ENCODE results near the gene TEKTIP1.
A peak's percentile ranks its signal among the peaks of the same experiment; 100 is the strongest.
"Not testable (repeated sequence)": the region's sequence is repeated elsewhere in the genome, so short reads cannot be mapped to it uniquely, and the experiment has no call there.

Gene TEKTIP1

GRCh38 chr19:3565139-3565538 is 26.2 kb downstream of the TEKTIP1 start:
- H3K9ac ChIP-seq (ENCODE audit: low read depth, low read length, poor library complexity, severe bottlenecking) = no peak overlapping the region
- no peaks in the 10 kb centered on the region for H3K79me2 ChIP-seq (ENCODE audit: insufficient read depth, low read length)

DNA sequence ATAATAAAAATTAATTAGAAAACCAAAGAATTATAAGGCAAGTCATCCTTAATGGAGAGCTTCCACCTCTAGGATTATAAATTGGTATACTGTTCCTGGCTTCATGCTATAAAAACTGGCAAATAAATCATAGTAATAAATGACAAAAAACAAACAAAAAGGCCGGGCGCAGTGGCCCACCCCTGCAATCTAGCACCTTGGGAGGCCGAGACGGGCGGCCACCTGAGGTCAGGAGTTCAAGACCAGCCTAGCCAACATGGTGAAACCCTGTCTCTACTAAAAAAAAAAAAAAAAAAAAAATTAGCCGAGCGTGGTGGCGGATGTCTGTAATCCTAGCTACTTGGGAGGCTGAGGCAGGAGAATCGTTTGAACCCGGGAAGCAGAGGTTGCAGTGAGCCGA is 31.1 kb downstream of the TEKTIP1 start:
- not testable (repeated sequence) for H3K36me3 ChIP-seq (ENCODE audit: insufficient read depth, low read length); H3K79me2 ChIP-seq (ENCODE audit: insufficient read depth, low read length); H3K27me3 ChIP-seq (ENCODE audit: insufficient read depth, low read length, poor library complexity, severe bottlenecking); H3K4me3 ChIP-seq (ENCODE audit: low read length, poor library complexity, severe bottlenecking); H3F3A ChIP-seq (ENCODE audit: low read depth); H3K4me1 ChIP-seq (ENCODE audit: insufficient read depth, low read length, poor library complexity, severe bottlenecking); H3K9ac ChIP-seq (ENCODE audit: low read depth, low read length, poor library complexity, severe bottlenecking); H3K9me3 ChIP-seq (ENCODE audit: insufficient read depth, low read depth, low read length); H3K9me2 ChIP-seq (replicated peaks; ENCODE audit: low read depth, low read length); H2AFZ ChIP-seq (ENCODE audit: low read length); H3K4me2 ChIP-seq (ENCODE audit: low read depth, low read length, poor library complexity, severe bottlenecking)
- H4K20me1 ChIP-seq (ENCODE audit: insufficient read depth, low read length, poor library complexity, severe bottlenecking) = peaks cover 19% of the 10 kb centered on the region

More at GRCh38 chr19:3565139-3565538, 26.2 kb downstream of the TEKTIP1 start:
- H3K27me3 ChIP-seq (ENCODE audit: insufficient read depth, low read length, poor library complexity, severe bottlenecking) = no peaks in the 10 kb centered on the region
- no peaks in the 10 kb centered on the region for H4K20me1 ChIP-seq (ENCODE audit: insufficient read depth, low read length, poor library complexity, severe bottlenecking)
- no peaks in the 10 kb centered on the region for H3K36me3 ChIP-seq (ENCODE audit: insufficient read depth, low read length)
- H3K9me3 ChIP-seq (ENCODE audit: insufficient read depth, low read depth, low read length) = no peaks in the 10 kb centered on the region
- H3K4me3 ChIP-seq (ENCODE audit: low read length, poor library complexity, severe bottlenecking) = no peak overlapping the region
- no peak overlapping the region for H3K4me2 ChIP-seq (ENCODE audit: low read depth, low read length, poor library complexity, severe bottlenecking)
- no peaks in the 10 kb centered on the region for H3F3A ChIP-seq (ENCODE audit: low read depth)
- no peaks in the 10 kb centered on the region for H3K9me2 ChIP-seq (replicated peaks; ENCODE audit: low read depth, low read length)
- TF ChIP-seq EZH2phosphoT487 (IDR thresholded peaks at IDR 0.05; ENCODE audit: borderline replicate concordance) = no peak
- TF ChIP-seq, protein P1, sequence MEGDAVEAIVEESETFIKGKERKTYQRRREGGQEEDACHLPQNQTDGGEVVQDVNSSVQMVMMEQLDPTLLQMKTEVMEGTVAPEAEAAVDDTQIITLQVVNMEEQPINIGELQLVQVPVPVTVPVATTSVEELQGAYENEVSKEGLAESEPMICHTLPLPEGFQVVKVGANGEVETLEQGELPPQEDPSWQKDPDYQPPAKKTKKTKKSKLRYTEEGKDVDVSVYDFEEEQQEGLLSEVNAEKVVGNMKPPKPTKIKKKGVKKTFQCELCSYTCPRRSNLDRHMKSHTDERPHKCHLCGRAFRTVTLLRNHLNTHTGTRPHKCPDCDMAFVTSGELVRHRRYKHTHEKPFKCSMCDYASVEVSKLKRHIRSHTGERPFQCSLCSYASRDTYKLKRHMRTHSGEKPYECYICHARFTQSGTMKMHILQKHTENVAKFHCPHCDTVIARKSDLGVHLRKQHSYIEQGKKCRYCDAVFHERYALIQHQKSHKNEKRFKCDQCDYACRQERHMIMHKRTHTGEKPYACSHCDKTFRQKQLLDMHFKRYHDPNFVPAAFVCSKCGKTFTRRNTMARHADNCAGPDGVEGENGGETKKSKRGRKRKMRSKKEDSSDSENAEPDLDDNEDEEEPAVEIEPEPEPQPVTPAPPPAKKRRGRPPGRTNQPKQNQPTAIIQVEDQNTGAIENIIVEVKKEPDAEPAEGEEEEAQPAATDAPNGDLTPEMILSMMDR (conservative IDR thresholded peaks at IDR 0.05; ENCODE audit: low read length) = no peak
- H2AFZ ChIP-seq (ENCODE audit: low read length) = no peak overlapping the region
- H3K4me1 ChIP-seq (ENCODE audit: insufficient read depth, low read length, poor library complexity, severe bottlenecking) = no peaks in the 10 kb centered on the region

- no peaks in the 10 kb centered on the region for H3K9me2 ChIP-seq (replicated peaks; ENCODE audit: low read depth, low read length)
- TF ChIP-seq, protein P1 (conservative IDR thresholded peaks at IDR 0.05; ENCODE audit: low read length) = no peak
- TF ChIP-seq EZH2phosphoT487 (IDR thresholded peaks at IDR 0.05; ENCODE audit: borderline replicate concordance) = no peak
- H3K9me3 ChIP-seq (ENCODE audit: insufficient read depth, low read depth, low read length) = no peaks in the 10 kb centered on the region
Measured at GRCh38 chr19:3570606-3571011, 31.6 kb downstream of the TEKTIP1 start.

GRCh38 chr19:3572132-3572854 is 33.3 kb downstream of the TEKTIP1 start:
- Histone ChIP-seq H3K36me3 (ENCODE audit: insufficient read depth, low read length) (peaks cover 7% of the 10 kb centered on the region; the same call in 1 of the 2 replicates), H3F3A (ENCODE audit: low read depth) (no peaks in the 10 kb centered on the region), H3K4me1 (ENCODE audit: insufficient read depth, low read length, poor library complexity, severe bottlenecking) (peaks cover 8% of the 10 kb centered on the region), H3K9ac (ENCODE audit: low read depth, low read length, poor library complexity, severe bottlenecking) (peak overlapping the region; percentile 49), H3K79me2 (ENCODE audit: insufficient read depth, low read length) (peaks cover 9% of the 10 kb centered on the region), H3K9me3 (ENCODE audit: insufficient read depth, low read depth, low read length) (no peaks in the 10 kb centered on the region), H3K9me2 (replicated peaks; ENCODE audit: low read depth, low read length) (no peaks in the 10 kb centered on the region), H3K4me2 (ENCODE audit: low read depth, low read length, poor library complexity, severe bottlenecking) (peak overlapping the region; percentile 82), H2AFZ (ENCODE audit: low read length) (peak overlapping the region; percentile 64), H3K27me3 (ENCODE audit: insufficient read depth, low read length, poor library complexity, severe bottlenecking) (no peaks in the 10 kb centered on the region), H3K4me3 (ENCODE audit: low read length, poor library complexity, severe bottlenecking) (peak overlapping the region; percentile 69), H4K20me1 (ENCODE audit: insufficient read depth, low read length, poor library complexity, severe bottlenecking) (peaks cover 22% of the 10 kb centered on the region)
- no peak for TF ChIP-seq EZH2phosphoT487 (IDR thresholded peaks at IDR 0.05; ENCODE audit: borderline replicate concordance)
- TF ChIP-seq, protein P1 (conservative IDR thresholded peaks at IDR 0.05; ENCODE audit: low read length) = no peak

More at GRCh38 chr19:3570606-3571011, 31.6 kb downstream of the TEKTIP1 start:
- Histone ChIP-seq H3K4me1 (ENCODE audit: insufficient read depth, low read length, poor library complexity, severe bottlenecking) (peaks cover 8% of the 10 kb centered on the region), H2AFZ (ENCODE audit: low read length) (no peak overlapping the region), H3K4me3 (ENCODE audit: low read length, poor library complexity, severe bottlenecking) (no peak overlapping the region), H3K27me3 (ENCODE audit: insufficient read depth, low read length, poor library complexity, severe bottlenecking) (no peaks in the 10 kb centered on the region), H3K79me2 (ENCODE audit: insufficient read depth, low read length) (peaks cover 9% of the 10 kb centered on the region), H3F3A (ENCODE audit: low read depth) (no peaks in the 10 kb centered on the region), H3K4me2 (ENCODE audit: low read depth, low read length, poor library complexity, severe bottlenecking) (no peak overlapping the region), H3K36me3 (ENCODE audit: insufficient read depth, low read length) (no peaks in the 10 kb centered on the region; the same call in 1 of the 2 replicates), H3K9ac (ENCODE audit: low read depth, low read length, poor library complexity, severe bottlenecking) (no peak overlapping the region), H4K20me1 (ENCODE audit: insufficient read depth, low read length, poor library complexity, severe bottlenecking) (peaks cover 22% of the 10 kb centered on the region)
